G401 (cell line): Measurements from ENCODE around the gene PKNOX2. TPM values are rescaled to one million over a fixed set of nuclear protein-coding genes. Genes with fewer than 3 reads are reported as not detected.

ENCODE experiments used
- DNase-seq: peaks from one replicate; pipeline ENCODE4 v3.0.0-alpha.2; 2015; ENCODE audit warnings: low spot score
- in situ Hi-C: cut with HindIII; loops from 2 replicates; pipeline ENCODE4 v1.10.0; 2016; ENCODE audit warnings: low sequenced_read_pairs, mixed read lengths
- total RNA-seq: library from RNA; depleted of rRNA; stranded (reverse); fragments of >200 nt; shearing (Covaris generic); gene quantifications from 2 replicates; pipeline ENCODE4 v1.2.3, GENCODE V29; 2014

Gene PKNOX2
- total RNA-seq, 1 experiment from 2014 or later: 4.6 TPM

- DNase-seq: no peak
- in situ Hi-C loops: no loop called here
These were observed 127.5 kb downstream of the PKNOX2 start for GRCh38 chr11:125292100-125292499.

GRCh38 chr11:125293596-125293995 is 129.0 kb downstream of the PKNOX2 start:
- no peak for DNase-seq
- in situ Hi-C loops: no loop called here

GRCh38 chr11:125295931-125296330 is 131.4 kb downstream of the PKNOX2 start:
- in situ Hi-C loops: no loop called here
- no peak for DNase-seq

- no peak for DNase-seq
- in situ Hi-C loops: no loop called here
These were observed 132.9 kb downstream of the PKNOX2 start for GRCh38 chr11:125297346-125297915.

GRCh38 chr11:125299061-125299615 is 134.6 kb downstream of the PKNOX2 start:
- in situ Hi-C loops: no loop called here
- DNase-seq: no peak

- in situ Hi-C loops: no loop called here
- no peak for DNase-seq
These were observed 135.3 kb downstream of the PKNOX2 start for GRCh38 chr11:125299821-125300220.

- in situ Hi-C loops: no loop called here
These were observed 136.3 kb downstream of the PKNOX2 start for GRCh38 chr11:125300791-125301218.

GRCh38 chr11:125301346-125301745 is 136.8 kb downstream of the PKNOX2 start:
- no peak for DNase-seq
- in situ Hi-C loops: no loop called here

More at GRCh38 chr11:125300791-125301218, 136.3 kb downstream of the PKNOX2 start:
- no peak for DNase-seq

- no peak for DNase-seq
- in situ Hi-C loops: no loop called here
These were observed 138.6 kb downstream of the PKNOX2 start for GRCh38 chr11:125303186-125303585.

- DNase-seq: no peak
- in situ Hi-C loops: no loop called here
These were observed 139.1 kb downstream of the PKNOX2 start for GRCh38 chr11:125303694-125304093.

GRCh38 chr11:125304136-125304535 is 139.6 kb downstream of the PKNOX2 start:
- no peak for DNase-seq
- in situ Hi-C loops: no loop called here

GRCh38 chr11:125304876-125305275 is 140.3 kb downstream of the PKNOX2 start:
- DNase-seq: no peak
- in situ Hi-C loops: no loop called here

- in situ Hi-C loops: no loop called here
These were observed 140.8 kb downstream of the PKNOX2 start for GRCh38 chr11:125305345-125305744.

GRCh38 chr11:125306476-125306875 is 141.9 kb downstream of the PKNOX2 start:
- DNase-seq: no peak
- in situ Hi-C loops: no loop called here

More at GRCh38 chr11:125305345-125305744, 140.8 kb downstream of the PKNOX2 start:
- DNase-seq: no peak

GRCh38 chr11:125308246-125308645 is 143.7 kb downstream of the PKNOX2 start:
- DNase-seq: no peak
- in situ Hi-C loops: no loop called here

GRCh38 chr11:125312391-125312790 is 147.8 kb downstream of the PKNOX2 start:
- in situ Hi-C loops: no loop called here
- DNase-seq: no peak

- in situ Hi-C loops: no loop called here
- no peak for DNase-seq
These were observed 148.3 kb downstream of the PKNOX2 start for GRCh38 chr11:125312812-125313211.

- in situ Hi-C loops: no loop called here
- peak; percentile 49 for DNase-seq
These were observed 149.0 kb downstream of the PKNOX2 start for GRCh38 chr11:125313271-125314219.

- in situ Hi-C loops: no loop called here
- peak; percentile 82 for DNase-seq
These were observed 149.9 kb downstream of the PKNOX2 start for GRCh38 chr11:125314276-125315078.
